ENCODE measurements around the gene CBX7.

Gene CBX7

DNA sequence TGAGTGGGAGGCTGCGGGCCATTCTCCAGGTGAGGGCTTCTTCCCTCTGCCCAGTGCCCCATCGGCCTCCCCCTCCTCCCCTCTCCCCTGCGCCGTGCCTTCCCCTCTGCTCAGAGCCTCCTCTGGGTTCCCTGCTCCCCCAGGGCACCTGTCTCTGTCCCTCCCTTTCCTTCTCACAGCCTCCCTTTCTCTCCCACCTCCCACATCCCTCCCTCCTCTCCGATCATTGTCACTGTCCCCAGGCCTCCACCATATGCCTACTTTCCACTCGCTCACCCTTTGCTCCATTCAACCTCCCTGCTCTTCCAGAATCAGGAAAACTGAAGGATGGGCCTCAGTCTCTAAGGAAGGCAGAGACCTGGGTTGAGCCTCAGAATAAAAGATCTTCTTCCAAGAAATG lies 65.4 kb downstream of the CBX7 start:
- Histone ChIP-seq H3K27ac (ENCODE audit: low read depth, low read length) (no peak overlapping the region), H3K27me3 (ENCODE audit: insufficient read depth, low read length) (no peaks in the 10 kb centered on the region), H2AFZ (ENCODE audit: low read length, unreplicated experiment) (no peak overlapping the region), H3K79me2 (ENCODE audit: control insufficient read depth, insufficient read depth, low read length, unreplicated experiment) (no peaks in the 10 kb centered on the region), H3K4me3 (ENCODE audit: low read depth, low read length) (no peak overlapping the region), H3K4me1 (ENCODE audit: control insufficient read depth, insufficient read depth, low read length, unreplicated experiment) (no peaks in the 10 kb centered on the region), H3K36me3 (ENCODE audit: insufficient read depth, low read length) (no peaks in the 10 kb centered on the region)

DNA sequence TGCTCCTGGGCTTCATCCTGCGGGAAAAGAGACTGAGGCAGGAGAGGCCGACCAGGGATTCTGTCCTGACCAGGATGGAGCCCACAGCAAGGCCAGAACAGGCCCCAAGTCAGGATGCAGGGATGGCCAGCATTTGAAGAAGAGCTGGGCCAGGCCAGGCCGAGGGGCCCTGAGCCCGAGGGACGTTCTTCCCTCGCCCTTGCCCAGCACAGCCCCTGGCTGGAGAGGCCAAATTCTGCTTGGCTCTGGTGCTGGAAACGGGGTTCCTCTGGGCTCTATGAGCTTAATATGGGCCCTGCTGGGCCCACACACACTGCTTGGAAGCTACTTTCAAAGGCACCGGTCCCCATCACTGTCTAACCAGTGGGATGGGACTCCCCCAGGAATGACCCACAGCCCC lies 67.8 kb downstream of the CBX7 start:
- H3K27ac ChIP-seq (ENCODE audit: low read depth, low read length): no peak overlapping the region
- H3K4me3 ChIP-seq (ENCODE audit: low read depth, low read length): no peak overlapping the region
- no peaks in the 10 kb centered on the region for H3K4me1 ChIP-seq (ENCODE audit: control insufficient read depth, insufficient read depth, low read length, unreplicated experiment)
- no peaks in the 10 kb centered on the region for H3K79me2 ChIP-seq (ENCODE audit: control insufficient read depth, insufficient read depth, low read length, unreplicated experiment)
- no peak overlapping the region for H2AFZ ChIP-seq (ENCODE audit: low read length, unreplicated experiment)
- no peaks in the 10 kb centered on the region for H3K36me3 ChIP-seq (ENCODE audit: insufficient read depth, low read length)
- no peaks in the 10 kb centered on the region for H3K27me3 ChIP-seq (ENCODE audit: insufficient read depth, low read length)

DNA sequence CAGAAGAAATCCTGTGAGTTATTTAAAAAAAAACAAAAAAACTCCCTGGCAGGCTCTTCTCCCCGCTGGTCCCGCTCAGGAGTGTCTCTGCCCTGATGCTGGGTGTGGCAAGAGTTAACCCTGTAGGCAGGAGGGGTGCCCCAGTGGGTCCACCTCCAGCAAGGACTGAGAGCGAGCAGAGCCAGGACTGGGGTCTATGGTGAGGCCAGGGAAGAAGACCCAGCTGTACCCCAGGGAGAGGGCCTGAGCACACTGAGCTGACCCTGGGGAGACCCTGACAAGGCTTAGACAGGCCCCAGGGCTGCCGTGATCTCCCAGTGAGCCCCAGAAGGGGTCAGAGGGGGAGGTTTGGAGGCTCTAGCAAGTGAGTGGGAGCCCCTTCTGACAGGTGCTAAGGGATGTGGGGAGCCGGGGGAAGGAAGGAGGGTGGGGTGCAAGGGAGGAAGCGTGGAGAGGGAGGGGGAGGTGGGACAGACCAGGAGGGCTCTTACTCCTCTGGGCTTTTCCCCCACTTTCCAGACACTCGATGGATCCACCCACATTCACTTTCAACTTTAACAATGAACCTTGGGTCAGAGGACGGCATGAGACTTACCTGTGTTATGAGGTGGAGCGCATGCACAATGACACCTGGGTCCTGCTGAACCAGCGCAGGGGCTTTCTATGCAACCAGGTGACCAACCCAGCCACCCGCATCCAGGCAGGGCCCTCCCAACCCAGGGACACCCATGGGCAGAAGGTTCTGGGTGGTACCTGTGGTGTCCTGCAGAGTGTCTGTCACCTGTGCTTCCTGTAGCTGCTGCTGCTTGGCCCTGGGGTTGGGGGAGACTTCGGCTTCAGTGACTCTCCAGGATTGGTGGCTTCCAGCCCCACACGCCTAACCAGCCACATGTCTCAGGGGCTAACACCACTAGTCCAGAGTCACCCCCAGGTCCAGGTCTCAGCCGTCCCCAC lies 69.0 kb downstream of the CBX7 start:
- no peaks in the 10 kb centered on the region for H3K79me2 ChIP-seq (ENCODE audit: control insufficient read depth, insufficient read depth, low read length, unreplicated experiment)
- no peaks in the 10 kb centered on the region for H3K36me3 ChIP-seq (ENCODE audit: insufficient read depth, low read length)
- no peaks in the 10 kb centered on the region for H3K27me3 ChIP-seq (ENCODE audit: insufficient read depth, low read length)
- H3K4me1 ChIP-seq (ENCODE audit: control insufficient read depth, insufficient read depth, low read length, unreplicated experiment): no peaks in the 10 kb centered on the region
- H3K27ac ChIP-seq (ENCODE audit: low read depth, low read length): no peak overlapping the region
- H3K4me3 ChIP-seq (ENCODE audit: low read depth, low read length): no peak overlapping the region
- no peak overlapping the region for H2AFZ ChIP-seq (ENCODE audit: low read length, unreplicated experiment)

DNA sequence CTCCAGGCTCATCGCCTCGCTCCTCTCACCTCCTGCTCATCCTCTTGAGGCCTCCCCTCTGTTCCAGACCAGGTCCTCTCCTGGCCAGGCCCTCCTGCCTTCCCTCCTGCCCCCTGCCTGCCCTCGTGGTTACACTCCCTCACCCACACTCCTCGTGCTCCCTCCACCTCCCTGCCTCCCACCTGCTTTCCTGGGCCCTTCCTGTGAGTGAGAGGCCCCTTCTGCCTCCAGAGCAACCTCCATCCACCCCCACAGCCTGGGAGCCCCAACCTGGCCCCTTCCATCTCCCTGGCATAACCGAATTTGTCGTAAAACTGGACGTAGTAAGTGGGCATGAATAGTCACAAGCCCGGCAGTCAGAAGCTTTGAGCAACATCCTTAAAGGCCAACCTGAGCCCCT lies 70.9 kb downstream of the CBX7 start:
- peaks cover 7% of the 10 kb centered on the region for H3K79me2 ChIP-seq (ENCODE audit: control insufficient read depth, insufficient read depth, low read length, unreplicated experiment)
- H3K27ac ChIP-seq (ENCODE audit: low read depth, low read length): no peak overlapping the region
- no peaks in the 10 kb centered on the region for H3K36me3 ChIP-seq (ENCODE audit: insufficient read depth, low read length)
- no peak overlapping the region for H3K4me3 ChIP-seq (ENCODE audit: low read depth, low read length)
- H3K27me3 ChIP-seq (ENCODE audit: insufficient read depth, low read length): no peaks in the 10 kb centered on the region
- no peaks in the 10 kb centered on the region for H3K4me1 ChIP-seq (ENCODE audit: control insufficient read depth, insufficient read depth, low read length, unreplicated experiment)
- H2AFZ ChIP-seq (ENCODE audit: low read length, unreplicated experiment): no peak overlapping the region

DNA sequence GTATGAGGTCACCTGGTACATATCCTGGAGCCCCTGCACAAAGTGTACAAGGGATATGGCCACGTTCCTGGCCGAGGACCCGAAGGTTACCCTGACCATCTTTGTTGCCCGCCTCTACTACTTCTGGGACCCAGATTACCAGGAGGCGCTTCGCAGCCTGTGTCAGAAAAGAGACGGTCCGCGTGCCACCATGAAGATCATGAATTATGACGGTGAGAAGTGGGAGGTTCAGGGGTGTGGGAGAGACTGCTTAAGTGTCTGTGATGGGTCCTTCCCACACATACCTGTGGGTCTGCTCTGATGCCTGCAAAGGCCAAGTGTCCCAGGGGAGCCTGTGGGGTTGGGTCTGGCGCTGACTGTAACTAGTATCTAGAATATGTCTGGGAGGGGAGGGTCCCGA lies 71.5 kb downstream of the CBX7 start:
- H3K79me2 ChIP-seq (ENCODE audit: control insufficient read depth, insufficient read depth, low read length, unreplicated experiment): peaks cover 7% of the 10 kb centered on the region
- H3K27me3 ChIP-seq (ENCODE audit: insufficient read depth, low read length): no peaks in the 10 kb centered on the region
- H3K4me3 ChIP-seq (ENCODE audit: low read depth, low read length): no peak overlapping the region
- H3K36me3 ChIP-seq (ENCODE audit: insufficient read depth, low read length): no peaks in the 10 kb centered on the region
- H3K4me1 ChIP-seq (ENCODE audit: control insufficient read depth, insufficient read depth, low read length, unreplicated experiment): no peaks in the 10 kb centered on the region
- no peak overlapping the region for H3K27ac ChIP-seq (ENCODE audit: low read depth, low read length)
- H2AFZ ChIP-seq (ENCODE audit: low read length, unreplicated experiment): no peak overlapping the region

Data from ACC112 (cell line).